HG02973 (cell line): ENCODE results near the gene DNAI2.
"Not testable (repeated sequence)": the region's sequence is repeated elsewhere in the genome, so short reads cannot be mapped to it uniquely, and the experiment has no call there.

Experiments
- ATAC-seq: cut with Tn5 transposase; IDR thresholded peaks from one replicate; pipeline ENCODE4 v1.9.1; 2021; ENCODE audit warnings: moderate library complexity; ENCODE audit not compliant: unreplicated experiment

The DNAI2 gene

GRCh38 chr17:74244128-74244527 is 29.9 kb upstream of the DNAI2 start:
- ATAC-seq: no peak

- ATAC-seq: no peak
Measured at GRCh38 chr17:74244548-74244947, 29.5 kb upstream of the DNAI2 start.

DNA sequence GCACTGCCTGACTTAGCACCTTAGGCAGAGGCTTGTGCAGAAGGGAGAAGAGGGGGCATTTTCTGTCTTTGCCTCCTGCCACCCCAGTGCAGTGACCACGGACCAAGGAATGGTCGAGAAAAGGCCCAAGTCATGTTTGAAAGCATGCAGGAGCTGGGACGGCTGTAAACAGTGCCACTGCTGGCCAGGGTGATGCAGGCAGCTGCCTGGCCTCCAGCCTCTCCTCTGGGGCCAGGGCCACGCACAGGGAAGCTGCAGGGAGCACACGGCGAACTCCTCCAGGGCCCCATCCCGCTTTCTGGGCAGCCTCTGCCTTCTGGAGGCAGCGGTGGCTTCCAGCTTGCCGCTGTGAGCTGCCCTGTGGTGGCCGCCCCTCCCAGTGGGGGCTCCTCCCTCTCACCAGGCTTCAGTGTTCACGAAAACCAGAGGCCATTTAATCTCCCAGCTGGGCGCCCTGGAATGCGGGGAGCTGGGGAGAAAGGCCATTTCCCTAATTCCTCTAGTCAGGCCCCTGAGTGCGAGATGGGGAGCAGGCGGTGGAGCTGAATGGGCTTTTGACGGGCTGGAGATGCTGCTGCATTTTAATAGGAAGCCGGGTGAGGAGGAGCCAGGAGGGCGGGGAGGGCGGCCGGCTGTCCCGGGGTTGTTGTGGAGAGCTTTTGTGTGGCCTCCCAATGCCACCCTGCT is 28.7 kb upstream of the DNAI2 start:
- ATAC-seq: no peak

DNA sequence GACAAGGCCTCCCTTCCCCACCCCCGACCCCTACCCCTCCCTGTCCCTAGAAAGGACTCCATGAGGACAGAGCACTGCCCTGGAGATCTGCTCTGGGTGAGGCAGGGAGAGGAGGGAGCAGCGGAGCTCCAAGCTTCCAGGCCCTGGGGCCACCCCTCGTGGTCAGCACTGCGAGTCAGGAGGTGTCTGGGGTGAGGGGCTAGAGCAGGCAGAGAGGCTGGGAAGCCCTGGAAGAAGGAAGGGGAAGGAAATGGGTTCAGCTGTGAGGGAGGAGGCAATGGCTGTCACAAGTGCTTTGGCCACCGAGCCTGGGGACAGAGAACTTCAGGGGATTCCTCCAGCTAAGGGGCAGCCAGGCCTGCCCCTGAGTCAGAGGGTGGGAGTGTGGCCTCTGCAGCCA is 28.2 kb upstream of the DNAI2 start:
- no peak for ATAC-seq

DNA sequence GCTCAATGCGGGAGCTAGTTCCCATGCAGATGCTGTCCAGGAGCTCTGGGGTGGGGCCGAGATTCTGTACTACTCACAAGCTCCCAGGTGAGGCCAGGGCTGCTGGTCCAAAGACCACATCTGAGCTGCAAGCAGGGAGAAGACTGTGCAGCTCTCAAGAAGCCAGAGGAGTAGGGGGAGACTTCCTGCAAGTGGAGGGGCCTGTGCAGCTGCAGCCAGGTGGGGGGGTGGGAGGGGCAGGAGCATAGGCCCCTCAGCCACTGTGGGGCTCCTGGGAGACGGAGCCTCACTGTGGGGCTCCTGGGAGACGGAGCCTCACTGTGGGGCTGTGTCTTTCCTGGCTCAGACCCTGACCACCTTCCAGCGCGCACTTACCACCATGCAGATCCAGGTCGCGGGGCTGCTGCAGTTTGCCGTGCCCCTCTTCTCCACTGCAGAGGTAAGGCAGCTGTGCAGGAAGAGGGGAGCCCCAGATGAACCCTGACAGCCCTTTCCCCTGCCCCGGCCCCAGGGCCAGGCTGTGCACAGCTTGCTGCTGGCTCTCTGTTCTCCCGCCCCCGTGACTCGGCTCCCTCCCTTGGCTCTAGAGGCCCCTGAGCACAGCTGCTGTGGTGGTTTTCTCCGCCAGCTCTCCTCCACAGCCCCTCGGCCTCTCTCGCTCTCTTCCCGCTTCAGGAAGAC is 24.3 kb upstream of the DNAI2 start:
- ATAC-seq: no peak

- no peak for ATAC-seq
Measured at GRCh38 chr17:74250324-74250995, 23.6 kb upstream of the DNAI2 start.

DNA sequence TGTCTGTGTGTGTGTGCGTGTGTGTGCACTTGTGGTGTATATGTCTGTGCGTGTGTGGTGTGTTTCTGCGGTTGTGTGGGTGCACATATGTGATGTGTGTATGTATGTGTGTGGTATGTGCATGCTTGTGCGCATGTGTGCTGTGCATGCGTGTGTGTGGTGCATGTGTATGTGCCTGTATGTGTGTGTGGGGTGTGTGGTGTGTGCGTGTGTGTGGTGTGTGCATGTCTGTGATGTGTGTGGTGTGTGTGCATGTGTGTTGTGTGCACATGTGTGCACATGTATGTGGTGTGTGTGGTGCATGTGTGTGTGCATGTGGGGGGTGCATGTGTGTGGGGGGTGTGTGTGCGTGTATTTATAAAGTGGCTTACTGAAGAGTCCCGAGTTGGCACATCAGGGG is 23.0 kb upstream of the DNAI2 start:
- ATAC-seq: no peak

GRCh38 chr17:74251569-74251968 is 22.5 kb upstream of the DNAI2 start:
- ATAC-seq: no peak

GRCh38 chr17:74252211-74252610 is 21.8 kb upstream of the DNAI2 start:
- no peak for ATAC-seq

GRCh38 chr17:74253036-74253435 is 21.0 kb upstream of the DNAI2 start:
- ATAC-seq: no peak

GRCh38 chr17:74257311-74257710 is 16.7 kb upstream of the DNAI2 start:
- no peak for ATAC-seq

DNA sequence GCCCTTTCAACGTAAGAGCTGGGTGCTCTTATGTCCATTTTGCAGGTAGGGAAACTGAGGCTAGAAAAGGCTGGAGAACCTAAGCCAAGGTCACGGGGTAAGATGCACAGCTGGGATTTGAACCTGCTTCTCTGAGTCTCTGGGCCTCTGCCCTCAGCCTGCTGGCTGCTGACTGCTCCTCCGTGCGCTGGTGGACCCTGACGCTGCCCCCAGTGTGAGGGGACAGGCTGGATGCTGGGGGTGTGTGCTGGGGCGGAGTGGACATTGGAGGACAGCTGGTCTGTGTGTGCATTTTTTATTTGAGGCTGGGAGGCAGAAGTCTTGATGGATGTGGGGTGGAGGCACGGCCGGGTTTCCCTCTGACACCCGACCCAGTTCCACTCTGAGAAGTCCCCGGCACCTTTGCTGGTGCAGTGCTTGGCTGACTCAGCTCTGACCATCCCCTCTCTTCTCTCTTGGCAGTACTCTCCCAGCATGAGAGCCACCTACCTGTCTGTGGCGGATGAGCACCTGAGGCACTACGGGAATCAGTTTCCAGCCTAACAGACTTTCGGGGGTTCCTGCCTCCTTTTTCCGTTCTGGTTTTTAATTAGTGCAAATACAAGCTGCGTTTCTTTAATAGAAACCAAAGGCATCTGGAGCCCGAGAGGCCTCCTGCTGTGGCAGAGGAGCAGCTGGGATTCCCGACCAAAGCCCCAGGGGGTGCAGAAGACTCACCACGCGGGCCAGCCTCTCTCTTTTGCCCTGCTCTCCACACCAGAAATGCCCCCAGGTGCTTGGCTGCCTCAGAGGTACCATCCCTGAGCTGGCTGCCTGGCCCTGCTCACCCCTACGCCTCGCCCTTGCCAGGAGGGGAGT is 14.1 kb upstream of the DNAI2 start:
- ATAC-seq: no peak

DNA sequence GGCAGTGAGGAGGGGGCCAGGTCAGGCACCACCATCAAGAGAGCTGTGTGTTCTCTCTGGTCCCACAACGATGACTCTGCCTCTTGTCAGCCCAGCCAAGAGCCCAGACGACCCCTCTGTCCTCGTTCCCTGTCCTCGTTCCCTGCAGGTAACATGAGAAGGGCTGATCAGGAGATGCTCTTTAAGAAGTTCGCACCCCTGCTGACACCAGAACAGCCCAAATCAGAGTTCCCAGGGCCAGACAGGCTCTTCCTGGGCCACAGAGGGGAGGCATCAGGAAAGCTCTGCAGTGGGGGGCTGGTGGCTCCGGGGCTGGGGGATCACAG is 13.5 kb upstream of the DNAI2 start:
- ATAC-seq: no peak

- no peak for ATAC-seq
Measured at GRCh38 chr17:74262601-74263000, 11.4 kb upstream of the DNAI2 start.

GRCh38 chr17:74267054-74267453 is 7.0 kb upstream of the DNAI2 start:
- not testable (repeated sequence) for ATAC-seq

- ATAC-seq: no peak
Measured at GRCh38 chr17:74267579-74267978, 6.5 kb upstream of the DNAI2 start.

DNA sequence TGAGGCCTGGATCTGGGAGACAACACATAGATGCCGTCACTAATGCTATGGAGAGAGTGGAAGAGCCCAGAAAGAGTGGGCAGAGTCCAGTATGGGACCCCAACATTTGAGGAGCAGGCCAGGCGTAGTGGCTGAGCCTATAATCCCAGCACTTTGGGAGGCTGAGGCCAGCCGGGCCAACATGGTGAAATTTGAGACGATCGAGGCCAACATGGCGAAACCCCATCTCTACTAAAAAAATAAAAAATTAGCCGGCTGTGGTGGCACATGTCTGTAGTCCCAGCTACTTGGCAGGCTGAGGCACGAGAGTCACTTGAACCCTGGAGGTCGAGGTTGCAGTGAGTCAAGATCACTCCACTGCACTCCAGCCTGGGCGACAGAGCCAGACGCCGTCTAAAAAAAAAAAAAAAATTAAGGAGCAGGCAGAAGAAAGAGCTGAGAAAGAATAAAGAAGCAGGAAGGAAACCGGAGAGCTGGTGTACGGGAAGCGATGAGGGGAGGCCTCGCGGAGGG is 6.0 kb upstream of the DNAI2 start:
- no peak for ATAC-seq

DNA sequence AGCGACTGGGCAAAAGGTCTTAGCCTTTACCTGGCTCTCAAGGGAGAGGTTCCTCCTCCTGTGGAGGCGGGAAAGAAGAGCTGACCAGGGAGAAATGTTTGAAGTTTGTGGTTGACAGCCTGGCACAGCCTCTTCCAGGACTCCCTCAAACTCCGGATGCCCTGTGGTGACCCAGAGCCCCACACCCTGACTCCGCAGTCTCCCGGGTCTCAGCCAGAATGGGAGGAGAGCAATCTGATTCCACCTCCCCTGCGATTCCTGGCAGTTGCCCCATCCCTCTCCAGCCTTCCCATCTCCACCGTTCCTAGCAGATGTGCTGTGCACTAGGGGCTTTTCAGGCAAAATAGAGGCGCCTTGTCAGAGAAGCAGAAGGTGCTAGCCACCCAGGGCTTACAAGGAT is 5.5 kb upstream of the DNAI2 start:
- no peak for ATAC-seq

GRCh38 chr17:74270333-74270732 is 3.7 kb upstream of the DNAI2 start:
- no peak for ATAC-seq

DNA sequence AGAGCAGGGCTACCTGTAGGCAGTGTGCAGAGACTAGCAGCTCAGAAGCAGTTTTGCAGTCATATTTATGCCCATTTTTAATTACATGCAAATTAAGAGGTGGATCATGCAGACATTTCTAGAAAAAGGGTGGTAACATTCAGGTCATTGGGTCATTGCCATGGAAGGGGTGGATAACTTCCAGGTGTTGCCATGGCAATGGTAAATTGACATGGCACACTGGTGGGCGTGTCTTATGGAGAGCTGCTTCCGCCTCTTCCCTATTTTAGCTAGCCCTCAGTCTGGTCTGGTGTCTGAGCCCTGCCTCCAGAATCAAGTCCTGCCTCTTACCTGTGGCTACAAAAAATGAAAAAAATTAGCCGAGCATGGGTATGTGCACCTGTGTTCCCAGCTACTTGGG is 2.8 kb upstream of the DNAI2 start:
- ATAC-seq: no peak

GRCh38 chr17:74271901-74272561 is 2.0 kb upstream of the DNAI2 start:
- no peak for ATAC-seq
